Measurements from ENCODE around the gene NFIB. TPM values are rescaled to one million over a fixed set of nuclear protein-coding genes. Genes with fewer than 3 reads are reported as not detected.

The NFIB gene
- total and polyA plus RNA-seq, 8 donors = 6.7 to 624 (median 71.4) TPM

DNA sequence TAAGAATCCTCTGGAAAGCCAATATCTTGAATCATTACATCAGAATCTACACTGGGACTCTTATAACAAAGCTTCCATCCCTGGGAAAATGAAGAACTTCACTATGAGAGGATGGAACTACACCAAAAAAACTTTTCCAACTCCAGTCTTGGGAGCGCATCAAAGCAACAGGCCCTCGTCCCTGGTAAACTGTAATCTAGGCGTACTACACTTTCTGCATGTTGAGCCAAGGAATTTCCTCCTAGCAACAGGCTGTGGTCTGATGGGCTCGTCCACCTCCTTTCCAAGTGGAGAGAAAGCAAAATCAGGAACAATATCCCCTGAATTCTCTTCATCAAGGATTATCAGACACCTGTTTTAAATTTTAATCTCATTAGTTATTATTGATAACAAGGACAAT lies 94.1 kb downstream of the NFIB start:
- TF ChIP-seq, protein P1, sequence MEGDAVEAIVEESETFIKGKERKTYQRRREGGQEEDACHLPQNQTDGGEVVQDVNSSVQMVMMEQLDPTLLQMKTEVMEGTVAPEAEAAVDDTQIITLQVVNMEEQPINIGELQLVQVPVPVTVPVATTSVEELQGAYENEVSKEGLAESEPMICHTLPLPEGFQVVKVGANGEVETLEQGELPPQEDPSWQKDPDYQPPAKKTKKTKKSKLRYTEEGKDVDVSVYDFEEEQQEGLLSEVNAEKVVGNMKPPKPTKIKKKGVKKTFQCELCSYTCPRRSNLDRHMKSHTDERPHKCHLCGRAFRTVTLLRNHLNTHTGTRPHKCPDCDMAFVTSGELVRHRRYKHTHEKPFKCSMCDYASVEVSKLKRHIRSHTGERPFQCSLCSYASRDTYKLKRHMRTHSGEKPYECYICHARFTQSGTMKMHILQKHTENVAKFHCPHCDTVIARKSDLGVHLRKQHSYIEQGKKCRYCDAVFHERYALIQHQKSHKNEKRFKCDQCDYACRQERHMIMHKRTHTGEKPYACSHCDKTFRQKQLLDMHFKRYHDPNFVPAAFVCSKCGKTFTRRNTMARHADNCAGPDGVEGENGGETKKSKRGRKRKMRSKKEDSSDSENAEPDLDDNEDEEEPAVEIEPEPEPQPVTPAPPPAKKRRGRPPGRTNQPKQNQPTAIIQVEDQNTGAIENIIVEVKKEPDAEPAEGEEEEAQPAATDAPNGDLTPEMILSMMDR (IDR thresholded peaks at IDR 0.05) = no peak
- TF ChIP-seq EP300 (IDR thresholded peaks at IDR 0.05) (no peak), POLR2A (IDR thresholded peaks at IDR 0.05) (no peak), POLR2AphosphoS5 (IDR thresholded peaks at IDR 0.05) (no peak)
- H3K27ac ChIP-seq = peak overlapping the region in 2 of 5 donors; percentile 0 to 20
- intact Hi-C loops (cut with DNase I; ENCODE audit: low total_unique reads) = no loop called here

DNA sequence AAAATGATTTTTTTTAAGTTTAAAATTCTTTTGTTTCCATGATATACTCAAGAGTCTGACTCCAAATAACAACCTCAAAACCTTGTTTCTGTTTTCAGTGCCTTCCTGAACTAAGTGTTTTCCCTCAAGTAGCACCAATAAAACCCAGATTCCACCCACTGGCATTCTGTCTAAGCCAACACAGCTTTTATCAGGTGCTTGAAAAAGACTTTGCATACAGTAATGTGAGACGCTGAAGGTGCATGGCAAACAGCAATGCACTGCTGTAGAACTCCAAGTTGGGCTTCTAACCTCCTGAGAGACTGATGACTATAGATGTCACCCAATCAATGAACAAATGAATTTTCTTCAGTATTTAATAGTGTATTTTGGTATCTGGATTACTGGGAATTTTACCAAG lies 95.7 kb downstream of the NFIB start:
- intact Hi-C loops (cut with DNase I; ENCODE audit: low total_unique reads) = no loop called here

More for the DNA sequence above, 94.1 kb downstream of the NFIB start:
- no peaks in the 10 kb centered on the region for H3K9me3 ChIP-seq
- WGBS, 5 donors = 63 to 72% (median 69%) methylated on average over 4 of the region's 4 CpGs
- no peaks in the 10 kb centered on the region for H3K36me3 ChIP-seq
- no peak overlapping the region for H3K4me3 ChIP-seq
- no peaks in the 10 kb centered on the region for H3K27me3 ChIP-seq
- DNase-seq = peak in 1 of 2 donors; percentile 54
- H3K4me1 ChIP-seq = peaks cover 16 to 94% (median 54%) of the 10 kb centered on the region in 4 donors

DNA sequence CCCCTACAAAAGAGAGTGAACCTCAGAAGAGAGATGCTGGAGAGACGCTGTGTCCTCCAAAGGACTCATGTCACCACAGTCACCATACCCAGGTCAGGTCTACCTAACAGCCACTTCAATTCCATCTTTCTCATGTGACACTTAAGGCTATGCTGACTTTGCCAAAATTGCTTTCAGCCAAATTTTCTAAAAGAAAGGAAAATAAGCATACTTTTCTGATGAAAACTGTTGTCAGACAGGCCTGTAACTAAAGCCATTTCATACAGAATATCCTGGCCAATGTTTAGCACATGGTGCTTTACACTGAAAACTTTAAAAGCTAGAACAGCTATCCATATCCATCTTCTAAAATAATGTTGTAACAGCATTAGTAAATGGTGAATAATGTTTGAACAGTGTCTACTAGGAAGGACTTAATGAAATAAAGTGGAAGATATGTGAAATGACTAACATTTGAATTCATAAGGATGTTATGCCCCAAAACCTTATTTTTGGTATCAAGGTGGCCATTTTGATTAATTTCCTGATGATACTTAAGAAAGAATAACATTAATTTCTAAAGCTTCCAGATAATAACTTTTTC lies 97.2 kb downstream of the NFIB start:
- H3K27me3 ChIP-seq = no peaks in the 10 kb centered on the region
- no peaks in the 10 kb centered on the region for H3K9me3 ChIP-seq
- no peaks in the 10 kb centered on the region for H3K36me3 ChIP-seq
- TF ChIP-seq EP300 (IDR thresholded peaks at IDR 0.05) (no peak), POLR2AphosphoS5 (IDR thresholded peaks at IDR 0.05) (no peak), POLR2A (IDR thresholded peaks at IDR 0.05) (no peak)
- TF ChIP-seq, protein P1 (IDR thresholded peaks at IDR 0.05) = no peak
- H3K27ac ChIP-seq = peak overlapping the region in 3 of 5 donors; percentile 21 to 64 (median 28)
- DNase-seq = no peak
- intact Hi-C loops (cut with DNase I; ENCODE audit: low total_unique reads) = no loop called here
- WGBS, 5 donors = 86 to 100% (median 96%) methylated on average over 1 of the region's 1 CpG
- no peak overlapping the region for H3K4me3 ChIP-seq
- peaks cover 20 to 99% (median 55%) of the 10 kb centered on the region in 4 donors for H3K4me1 ChIP-seq

More for the DNA sequence above, 95.7 kb downstream of the NFIB start:
- WGBS, 5 donors = 38 to 56% (median 53%) methylated on average over 1 of the region's 1 CpG
- peaks cover 25 to 99% (median 56%) of the 10 kb centered on the region in 4 donors for H3K4me1 ChIP-seq
- peak overlapping the region; percentile 24 to 64 (median 52) for H3K27ac ChIP-seq
- no peak overlapping the region for H3K4me3 ChIP-seq
- TF ChIP-seq, protein P1 (IDR thresholded peaks at IDR 0.05) = no peak
- TF ChIP-seq EP300 (IDR thresholded peaks at IDR 0.05) = no peak
- TF ChIP-seq POLR2AphosphoS5 (IDR thresholded peaks at IDR 0.05) = no peak
- no peak for TF ChIP-seq POLR2A (IDR thresholded peaks at IDR 0.05)
- no peak for DNase-seq
- no peaks in the 10 kb centered on the region for H3K9me3 ChIP-seq
- H3K36me3 ChIP-seq = no peaks in the 10 kb centered on the region
- no peaks in the 10 kb centered on the region for H3K27me3 ChIP-seq

DNA sequence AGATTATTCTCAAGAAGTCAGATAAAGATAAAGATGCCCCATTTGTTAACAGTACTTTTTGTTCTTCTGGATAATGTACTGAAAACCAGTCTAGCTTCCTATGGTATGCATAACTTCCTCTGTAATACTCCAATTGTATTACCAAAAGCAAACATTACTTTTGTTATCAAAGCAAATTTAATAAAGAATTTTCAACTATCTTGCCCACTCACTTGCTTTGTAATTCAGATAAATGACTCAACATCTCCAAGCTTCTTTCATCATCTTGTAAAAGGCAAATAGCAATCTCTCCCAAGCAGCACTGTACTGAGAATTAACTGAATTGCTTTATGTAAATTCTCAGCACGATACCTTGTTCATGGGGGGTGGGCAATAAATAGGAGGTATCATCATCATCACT lies 98.3 kb downstream of the NFIB start:
- H3K4me1 ChIP-seq = peaks cover 20 to 99% (median 54%) of the 10 kb centered on the region in 4 donors

More for the DNA sequence above, 98.3 kb downstream of the NFIB start:
- no peaks in the 10 kb centered on the region for H3K36me3 ChIP-seq
- TF ChIP-seq POLR2AphosphoS5 (IDR thresholded peaks at IDR 0.05) (no peak), POLR2A (IDR thresholded peaks at IDR 0.05) (no peak), EP300 (IDR thresholded peaks at IDR 0.05) (no peak)
- TF ChIP-seq, protein P1 (IDR thresholded peaks at IDR 0.05) = no peak
- no peak overlapping the region for H3K4me3 ChIP-seq
- H3K27me3 ChIP-seq = no peaks in the 10 kb centered on the region
- H3K27ac ChIP-seq = no peak overlapping the region
- DNase-seq = no peak
- intact Hi-C loops (cut with DNase I; ENCODE audit: low total_unique reads) = no loop called here
- H3K9me3 ChIP-seq = no peaks in the 10 kb centered on the region
- 42 to 84% (median 62%) methylated on average over 1 of the region's 1 CpG for WGBS, 5 donors

All from stomach (tissue), 9 donors.